HepG2 (cell line): Measurements from ENCODE around the gene TSHZ1. TPM values are rescaled to one million over a fixed set of nuclear protein-coding genes. Genes with fewer than 3 reads are reported as not detected.

Experiments used
- ATAC-seq: fragments of 200-7000 bp; cut with Tn5 transposase; 3 replicates; pipeline ENCODE4 v1.9.1; 2020; ENCODE audit warnings: mild to moderate bottlenecking, moderate library complexity
- BruUV-seq: library from RNA; stranded (reverse); fragments of 400-500 nt; replicated peaks from 2 replicates; lab custom pipeline; 2021; lab: Mats Ljungman, UMichigan
- CTCF ChIA-PET: fragments of 300-600 bp; formaldehyde crosslinking; extraction: SDS; loops from one replicate; lab custom pipeline; 2021; ENCODE audit warnings: low total read pairs, inconsistent platforms, low intra/inter-chr PET ratio; lab: Yijun Ruan, JAX
- POLR2A ChIA-PET: fragments of 350-600 bp; sonication (Branson Sonifier 250); formaldehyde crosslinking; loops from one replicate; lab custom pipeline; 2020; ENCODE audit warnings: antibody characterized with exemption, inconsistent platforms; lab: Yijun Ruan, JAX
- DNase-seq: peaks from one replicate; pipeline ENCODE4 v3.0.0-alpha.2; 2015; ENCODE audit warnings: low spot score
- FAIRE-seq: peaks from 3 replicates; lab custom pipeline; 2011; peaks lifted over from hg19 to GRCh38; lab: Jason Lieb, UNC
- H2AFZ ChIP-seq: one replicate; pipeline ENCODE4 v1.6.1; 2011; ENCODE audit warnings: low read length, inconsistent platforms
- H3K27ac ChIP-seq: fragments of 300-600 bp; 3 replicates; pipeline ENCODE4 v1.8.0; 2011; ENCODE audit warnings: mixed run types, mild to moderate bottlenecking, mixed read lengths, low read length, inconsistent platforms; ENCODE audit not compliant: insufficient read depth; ENCODE audit errors: extremely low read length
- H3K27me3 ChIP-seq, 2 experiments: fragments of 200-600 bp in 1 of 2; 2 replicates in 1 of 2; 3 replicates in 1 of 2; pipeline versions ENCODE4 v1.6.0 to v1.8.0; 2011; ENCODE audit warnings: low read length in 2 of 2, mild to moderate bottlenecking in 2 of 2, moderate library complexity in 2 of 2, inconsistent platforms in 1 of 2; ENCODE audit not compliant: insufficient read depth in 2 of 2, control insufficient read depth in 1 of 2
- H3K36me3 ChIP-seq, 2 experiments: fragments of 200-600 bp in 1 of 2; replicated peaks in 1 of 2; 2 replicates in 1 of 2; 3 replicates in 1 of 2; pipeline versions ENCODE4 v1.5.1 to v1.8.0; 2011; ENCODE audit warnings: low read length in 2 of 2, inconsistent platforms in 1 of 2; ENCODE audit not compliant: insufficient read depth in 2 of 2, control insufficient read depth in 1 of 2
- H3K4me1 ChIP-seq: 2 replicates; pipeline ENCODE4 v1.5.1; 2012; ENCODE audit warnings: low read length, inconsistent platforms; ENCODE audit not compliant: insufficient read depth
- H3K4me2 ChIP-seq: 2 replicates; pipeline ENCODE4 v1.6.0; 2011; ENCODE audit warnings: low read depth, low read length, inconsistent platforms
- H3K4me3 ChIP-seq, 3 experiments: fragments of 200-600 bp in 1 of 3; sonication (generic), shearing (Covaris generic) in 1 of 3; replicated peaks in 1 of 3; 2 replicates each; pipeline ENCODE4 v1.5.1; 2011 to 2016; ENCODE audit warnings: low read length in 3 of 3, inconsistent platforms in 2 of 3, low read depth in 2 of 3, mild to moderate bottlenecking in 2 of 3, control low read depth in 1 of 3, mixed read lengths in 1 of 3; ENCODE audit not compliant: insufficient read depth in 1 of 3
- H3K79me2 ChIP-seq: one replicate; pipeline ENCODE4 v1.6.1; 2011; ENCODE audit warnings: low read length, inconsistent platforms; ENCODE audit not compliant: insufficient read depth
- H3K9ac ChIP-seq: 2 replicates; pipeline ENCODE4 v1.6.0; 2011; ENCODE audit warnings: mild to moderate bottlenecking, low read depth, low read length, inconsistent platforms; ENCODE audit not compliant: insufficient read depth
- H3K9me3 ChIP-seq: 2 replicates; pipeline ENCODE4 v1.5.1; 2012; ENCODE audit warnings: mild to moderate bottlenecking, low read length
- H4K20me1 ChIP-seq: 2 replicates; pipeline ENCODE4 v1.6.0; 2011; ENCODE audit warnings: inconsistent platforms, mild to moderate bottlenecking, low read length, moderate library complexity; ENCODE audit not compliant: insufficient read depth
- GATAD1 ChIP-seq: IDR thresholded peaks from 2 replicates; pipeline ENCODE4 v1.6.1; 2016; ENCODE audit warnings: missing genetic modification reagents, missing compliant biosample characterization
- SUZ12 ChIP-seq: fragments of 150-350 bp; IDR thresholded peaks from 2 replicates; pipeline ENCODE4 v1.6.1; 2014; ENCODE audit warnings: low read depth, low read length
- TOE1 ChIP-seq: sonication (generic); formaldehyde crosslinking; IDR thresholded peaks from 2 replicates; pipeline ENCODE4 v1.4.0; 2020; ENCODE audit warnings: mild to moderate bottlenecking, missing genetic modification reagents
- TRAFD1 ChIP-seq: sonication (generic); formaldehyde crosslinking; IDR thresholded peaks from 2 replicates; pipeline ENCODE4 v1.5.1; 2020; ENCODE audit warnings: missing genetic modification reagents, mild to moderate bottlenecking, borderline replicate concordance
- XBP1 ChIP-seq: sonication (generic); formaldehyde crosslinking; IDR thresholded peaks from 2 replicates; pipeline ENCODE4 v1.5.0; 2020; ENCODE audit warnings: missing genetic modification reagents
- ZNF256 ChIP-seq: sonication (generic); formaldehyde crosslinking; conservative IDR thresholded peaks from 2 replicates; pipeline ENCODE4 v1.4.0; 2020; ENCODE audit warnings: missing genetic modification reagents
- ZNF431 ChIP-seq: sonication (generic); formaldehyde crosslinking; IDR thresholded peaks from 2 replicates; pipeline ENCODE4 v1.9.0; 2022; ENCODE audit warnings: missing genetic modification reagents, low read depth, mild to moderate bottlenecking, borderline replicate concordance
- ZSCAN20 ChIP-seq: sonication (generic); formaldehyde crosslinking; IDR thresholded peaks from 2 replicates; pipeline ENCODE4 v1.4.0; 2020; ENCODE audit warnings: missing genetic modification reagents, mild to moderate bottlenecking, borderline replicate concordance
- WGBS: methylation state at CpG from one replicate; pipeline ENCODE4 v1.1.6; 2017; ENCODE audit warnings: low lambda C conversion rate; 5-methylcytosine and 5-hydroxymethylcytosine counted together
- in situ Hi-C: cut with HindIII; loops from 2 replicates; pipeline ENCODE4 v1.10.0; 2017; ENCODE audit warnings: low pct_unique_long_range_greater_than_20kb; ENCODE audit not compliant: extremely low pct_ligation_motif_present
- intact Hi-C: fragments of 100-400 bp; cut with micrococcal nuclease; formaldehyde crosslinking; loops from one replicate; pipeline ENCODE4 v1.10.0; 2022; ENCODE audit not compliant: unreplicated experiment
- polyA plus RNA-seq, 8 experiments: library from polyadenylated mRNA; depleted of rRNA in 3 of 8; stranded (reverse) in 7 of 8; unstranded in 1 of 8; fragments of >200 nt; fragmentation: Illumina TruSeq in 4 of 8; extraction: Trizol in 4 of 8; gene quantifications; 2 replicates each; pipeline versions ENCODE4 v1.2.1 to v1.2.3, GENCODE V29; 2011 to 2016; ENCODE audit warnings: low read depth in 4 of 8, missing spikeins in 1 of 8, mixed read lengths in 1 of 8; ENCODE audit not compliant: insufficient read depth in 1 of 8
- total RNA-seq, 5 experiments: library from RNA; depleted of rRNA; stranded (reverse); fragments of >200 nt; fragmentation: Illumina TruSeq; extraction: Trizol; gene quantifications; 2 replicates each; pipeline ENCODE4 v1.2.3, GENCODE V29; 2016; ENCODE audit warnings: low read depth in 1 of 5

TSHZ1 gene
- total and polyA plus RNA-seq, 2 of the 13 experiments (the other 11 are each of a cell fraction or from before 2014, with no cell fraction given), result 2.5 to 2.7 TPM

- ChIA-PET POLR2A (no interaction called here), CTCF (no interaction called here)
- ATAC-seq, result no peak
- BruUV-seq, result no TSS peak
- no peaks in the 10 kb centered on the region for H3K27me3 ChIP-seq
- no CpG with 5 or more reads among the region's 9 CpGs for WGBS
- H3K79me2 ChIP-seq, result peaks cover 5% of the 10 kb centered on the region
- no peak for FAIRE-seq
- peaks cover 28% of the 10 kb centered on the region for H3K4me1 ChIP-seq
- no peaks in the 10 kb centered on the region for H3K9me3 ChIP-seq
- in situ Hi-C loops (no loop called here), intact Hi-C loops (no loop called here)
- no peak overlapping the region for H2AFZ ChIP-seq
- no peak overlapping the region for H3K4me2 ChIP-seq
- no peak for TF ChIP-seq ZNF256
- no peak for TF ChIP-seq TRAFD1 (CRISPR knock-in tag)
- no peak for TF ChIP-seq ZSCAN20 (CRISPR knock-in tag)
- TF ChIP-seq SUZ12, result no peak
- no peak for TF ChIP-seq TOE1 (CRISPR knock-in tag)
- no peak for TF ChIP-seq ZNF431 (CRISPR knock-in tag)
- no peak for TF ChIP-seq GATAD1 (CRISPR knock-in tag)
- TF ChIP-seq XBP1, result no peak
- no peaks in the 10 kb centered on the region for H4K20me1 ChIP-seq
- H3K9ac ChIP-seq, result no peak overlapping the region
- DNase-seq, result no peak
- H3K36me3 ChIP-seq, result no peaks in the 10 kb centered on the region
- no peak overlapping the region for H3K4me3 ChIP-seq
- no peak overlapping the region for H3K27ac ChIP-seq
Observed at GRCh38 chr18:75249175-75249518, 38.5 kb downstream of the TSHZ1 start.
